Measurements from ENCODE around the gene SWI5.

DNA sequence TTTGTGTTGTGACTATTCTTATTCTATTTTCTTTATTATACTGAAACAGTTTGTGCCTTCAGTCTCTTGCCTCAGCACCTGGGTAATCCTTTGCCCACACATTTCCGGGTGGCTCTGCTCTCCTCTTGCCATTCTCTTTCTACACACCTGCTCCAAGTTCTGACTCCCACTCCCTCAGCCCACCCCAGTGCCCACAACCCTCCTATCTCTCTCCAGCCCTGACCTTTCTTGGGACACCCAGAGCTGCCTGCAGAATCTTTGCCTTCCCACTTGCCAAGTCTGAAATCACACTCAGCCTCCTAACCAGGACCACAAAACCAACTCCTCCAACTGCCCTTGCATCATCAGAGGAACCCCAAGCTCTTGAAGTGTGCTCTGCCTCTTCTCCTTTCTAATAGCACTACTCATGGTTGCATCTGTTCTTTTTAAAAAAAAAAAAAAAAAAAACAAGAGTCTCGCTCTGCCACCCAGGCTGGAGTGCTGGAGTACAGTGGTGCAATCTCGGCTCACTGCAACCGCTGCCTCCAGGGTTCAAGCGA, 4.1 kb downstream of the SWI5 start:
- TF ChIP-seq, protein P1, sequence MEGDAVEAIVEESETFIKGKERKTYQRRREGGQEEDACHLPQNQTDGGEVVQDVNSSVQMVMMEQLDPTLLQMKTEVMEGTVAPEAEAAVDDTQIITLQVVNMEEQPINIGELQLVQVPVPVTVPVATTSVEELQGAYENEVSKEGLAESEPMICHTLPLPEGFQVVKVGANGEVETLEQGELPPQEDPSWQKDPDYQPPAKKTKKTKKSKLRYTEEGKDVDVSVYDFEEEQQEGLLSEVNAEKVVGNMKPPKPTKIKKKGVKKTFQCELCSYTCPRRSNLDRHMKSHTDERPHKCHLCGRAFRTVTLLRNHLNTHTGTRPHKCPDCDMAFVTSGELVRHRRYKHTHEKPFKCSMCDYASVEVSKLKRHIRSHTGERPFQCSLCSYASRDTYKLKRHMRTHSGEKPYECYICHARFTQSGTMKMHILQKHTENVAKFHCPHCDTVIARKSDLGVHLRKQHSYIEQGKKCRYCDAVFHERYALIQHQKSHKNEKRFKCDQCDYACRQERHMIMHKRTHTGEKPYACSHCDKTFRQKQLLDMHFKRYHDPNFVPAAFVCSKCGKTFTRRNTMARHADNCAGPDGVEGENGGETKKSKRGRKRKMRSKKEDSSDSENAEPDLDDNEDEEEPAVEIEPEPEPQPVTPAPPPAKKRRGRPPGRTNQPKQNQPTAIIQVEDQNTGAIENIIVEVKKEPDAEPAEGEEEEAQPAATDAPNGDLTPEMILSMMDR (IDR thresholded peaks at IDR 0.05 in 2 of 3, conservative IDR thresholded peaks at IDR 0.05 in 1 of 3; ENCODE audit: borderline replicate concordance in 1 of 3, insufficient read depth in 1 of 3, low read depth in 2 of 3, low read length in 2 of 3), result no peak
- TF ChIP-seq EZH2phosphoT487 (IDR thresholded peaks at IDR 0.05; ENCODE audit: borderline replicate concordance) (no peak), POLR2A (IDR thresholded peaks at IDR 0.05; ENCODE audit: borderline replicate concordance, extremely low read depth, insufficient read depth, insufficient read length) (no peak), POLR2AphosphoS5 (IDR thresholded peaks at IDR 0.05; ENCODE audit: low read depth, low read length) (no peak), ZNF274 (IDR thresholded peaks at IDR 0.05; ENCODE audit: low read depth, low read length) (no peak), SP1 (IDR thresholded peaks at IDR 0.05; ENCODE audit: low read depth) (no peak), REST (IDR thresholded peaks at IDR 0.05; ENCODE audit: low read depth) (no peak), EZH2 (IDR thresholded peaks at IDR 0.05) (no peak), SIN3A (IDR thresholded peaks at IDR 0.05; ENCODE audit: low read depth) (no peak), TCF7L2 (IDR thresholded peaks at IDR 0.05; ENCODE audit: borderline replicate concordance, extremely low read depth, insufficient read depth, insufficient read length) (no peak)
- TF ChIP-seq, protein P2, sequence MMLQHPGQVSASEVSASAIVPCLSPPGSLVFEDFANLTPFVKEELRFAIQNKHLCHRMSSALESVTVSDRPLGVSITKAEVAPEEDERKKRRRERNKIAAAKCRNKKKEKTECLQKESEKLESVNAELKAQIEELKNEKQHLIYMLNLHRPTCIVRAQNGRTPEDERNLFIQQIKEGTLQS (IDR thresholded peaks at IDR 0.05), result no peak

Data from HCT116 (cell line).